Gastroesophageal sphincter (tissue), 4 donors: ENCODE data around the gene FBH1. TPM values are rescaled to one million over a fixed set of nuclear protein-coding genes. Genes with fewer than 3 reads are reported as not detected.
A peak's percentile ranks its signal among the peaks of the same experiment; 100 is the strongest.

Experiments
- ATAC-seq: fragments of 150-250 bp; one replicate; pipeline ENCODE4 v1.9.1; 2016; ENCODE audit warnings: mild to moderate bottlenecking, moderate library complexity
- H3K27ac ChIP-seq, 4 donors: fragments of 200-600 bp; sonication (generic) in 3 of 4; 1 replicate in 3 of 4; 2 replicates in 1 of 4; pipeline ENCODE4 v1.5.1; 2016 to 2019
- H3K27me3 ChIP-seq: fragments of 200-600 bp; sonication (generic); one replicate; pipeline ENCODE4 v1.5.1; 2019
- H3K36me3 ChIP-seq, 2 donors: fragments of 200-600 bp; sonication (generic); one replicate each; pipeline ENCODE4 v1.5.1; 2019; ENCODE audit warnings: control low read depth in 1 of 2
- H3K4me1 ChIP-seq, 3 donors: fragments of 200-600 bp; sonication (generic); 1 replicate in 2 of 3; 2 replicates in 1 of 3; pipeline ENCODE4 v1.5.1; 2016 to 2019; ENCODE audit warnings: control low read depth in 2 of 3
- H3K4me3 ChIP-seq, 2 donors: fragments of 200-600 bp; sonication (generic); one replicate each; pipeline ENCODE4 v1.5.1; 2019; ENCODE audit warnings: mild to moderate bottlenecking in 1 of 2, moderate library complexity in 1 of 2
- H3K9me3 ChIP-seq, 3 donors: fragments of 200-600 bp; sonication (generic); one replicate each; pipeline ENCODE4 v1.5.1; 2017 to 2019; ENCODE audit warnings: control low read depth in 2 of 3
- CTCF ChIP-seq, 4 experiments: fragments of 200-600 bp in 2 of 4; fragments of 450-650 bp in 2 of 4; sonication (generic) in 1 of 4; IDR thresholded peaks; one replicate each; pipeline ENCODE4 v1.5.1; 2017 to 2019; ENCODE audit warnings: antibody characterized with exemption in 4 of 4, mild to moderate bottlenecking in 2 of 4, moderate library complexity in 2 of 4
- EP300 ChIP-seq: sonication (generic); formaldehyde crosslinking; IDR thresholded peaks from one replicate; pipeline ENCODE4 v1.6.1; 2017; ENCODE audit warnings: antibody characterized with exemption, mild to moderate bottlenecking
- POLR2A ChIP-seq, 2 donors: fragments of 450-650 bp; IDR thresholded peaks; one replicate each; pipeline ENCODE4 v1.6.1; 2017; ENCODE audit warnings: antibody characterized with exemption in 2 of 2, mild to moderate bottlenecking in 2 of 2, moderate library complexity in 1 of 2
- POLR2AphosphoS5 ChIP-seq: sonication (generic); formaldehyde crosslinking; IDR thresholded peaks from one replicate; pipeline ENCODE4 v1.6.1; 2017; ENCODE audit warnings: antibody characterized with exemption
- WGBS, 2 donors: methylation state at CpG; one replicate each; pipeline ENCODE4 v1.1.5; 2018; ENCODE audit warnings: low coverage in 1 of 2; 5-methylcytosine and 5-hydroxymethylcytosine counted together
- total RNA-seq, 4 donors: library from RNA; depleted of rRNA; stranded (reverse); fragments of >200 nt; gene quantifications; one replicate each; pipeline ENCODE4 v1.1.0, GENCODE V29; 2016

The FBH1 gene
- total RNA-seq, 4 donors from 2014 or later: 76.2 to 108 (median 98.5) TPM

- H3K4me1 ChIP-seq: peaks cover 0 to 14% (median 4%) of the 10 kb centered on the region in 3 donors
- peaks cover 0 to 88% of the 10 kb centered on the region in 2 donors for H3K36me3 ChIP-seq
- no peak overlapping the region for H3K4me3 ChIP-seq
- no peaks in the 10 kb centered on the region for H3K27me3 ChIP-seq
- no peak for ATAC-seq
- H3K9me3 ChIP-seq: no peaks in the 10 kb centered on the region
- 80 to 81% methylated on average over 2 of the region's 8 CpGs for WGBS, 2 donors
- TF ChIP-seq EP300 (no peak), CTCF (IDR thresholded peaks at IDR 0.05) (no peak), POLR2A (IDR thresholded peaks at IDR 0.05) (no peak), POLR2AphosphoS5 (no peak)
- H3K27ac ChIP-seq: no peak overlapping the region
These were observed 7.1 kb upstream of the FBH1 start for GRCh38 chr10:5882961-5883360.

- ATAC-seq: no peak
- H3K27me3 ChIP-seq: no peaks in the 10 kb centered on the region
- H3K27ac ChIP-seq: no peak overlapping the region
- no peak for TF ChIP-seq EP300
- TF ChIP-seq POLR2AphosphoS5: no peak
- TF ChIP-seq CTCF (IDR thresholded peaks at IDR 0.05): no peak
- no peak for TF ChIP-seq POLR2A (IDR thresholded peaks at IDR 0.05)
- peaks cover 0 to 65% of the 10 kb centered on the region in 2 donors for H3K36me3 ChIP-seq
- peaks cover 0 to 25% (median 11%) of the 10 kb centered on the region in 3 donors for H3K4me1 ChIP-seq
- no peaks in the 10 kb centered on the region for H3K9me3 ChIP-seq
- H3K4me3 ChIP-seq: no peak overlapping the region
- 85 to 94% methylated on average over 4 to 5 of the region's 5 CpGs for WGBS, 2 donors
These were observed 4.4 kb upstream of the FBH1 start for GRCh38 chr10:5885619-5886018.

- ATAC-seq: no peak
- WGBS, 2 donors: 40 to 67% methylated on average over 1 of the region's 1 CpG
- H3K4me1 ChIP-seq: peaks cover 0 to 39% (median 21%) of the 10 kb centered on the region in 3 donors
- H3K27me3 ChIP-seq: no peaks in the 10 kb centered on the region
- H3K36me3 ChIP-seq: peaks cover 0 to 53% of the 10 kb centered on the region in 2 donors
- no peak overlapping the region for H3K27ac ChIP-seq
- no peaks in the 10 kb centered on the region for H3K9me3 ChIP-seq
- H3K4me3 ChIP-seq: no peak overlapping the region
- TF ChIP-seq POLR2AphosphoS5 (no peak), EP300 (no peak), POLR2A (IDR thresholded peaks at IDR 0.05) (no peak), CTCF (IDR thresholded peaks at IDR 0.05) (no peak)
These were observed 3.0 kb upstream of the FBH1 start for GRCh38 chr10:5887029-5887428.

GRCh38 chr10:5887641-5888040 lies 2.4 kb upstream of the FBH1 start:
- Histone ChIP-seq H3K4me1 (peaks cover 0 to 45% (median 22%) of the 10 kb centered on the region in 3 donors), H3K9me3 (no peaks in the 10 kb centered on the region), H3K36me3 (peaks cover 0 to 47% of the 10 kb centered on the region in 2 donors), H3K27me3 (no peaks in the 10 kb centered on the region), H3K4me3 (peak overlapping the region in 1 of 2 donors; percentile 91), H3K27ac (no peak overlapping the region)
- 89 to 100% methylated on average over 2 to 4 of the region's 8 CpGs for WGBS, 2 donors
- ATAC-seq: no peak
- no peak for TF ChIP-seq CTCF (IDR thresholded peaks at IDR 0.05)
- no peak for TF ChIP-seq EP300
- TF ChIP-seq POLR2A (IDR thresholded peaks at IDR 0.05): no peak
- no peak for TF ChIP-seq POLR2AphosphoS5

GRCh38 chr10:5888351-5888750 lies 1.7 kb upstream of the FBH1 start:
- peaks cover 0 to 53% (median 22%) of the 10 kb centered on the region in 3 donors for H3K4me1 ChIP-seq
- peak overlapping the region; percentile 46 to 91 for H3K4me3 ChIP-seq
- no peaks in the 10 kb centered on the region for H3K27me3 ChIP-seq
- WGBS, 2 donors: 10 to 25% methylated on average over 10 of the region's 10 CpGs
- H3K36me3 ChIP-seq: peaks cover 0 to 40% of the 10 kb centered on the region in 2 donors
- TF ChIP-seq EP300 (no peak), POLR2A (IDR thresholded peaks at IDR 0.05) (no peak), CTCF (IDR thresholded peaks at IDR 0.05) (no peak), POLR2AphosphoS5 (no peak)
- no peak for ATAC-seq
- H3K27ac ChIP-seq: peak overlapping the region in 3 of 4 donors; percentile 83 to 90 (median 88)
- H3K9me3 ChIP-seq: no peaks in the 10 kb centered on the region
